ENCODE results near the gene DCPS.
"Not testable (repeated sequence)": the region's sequence is repeated elsewhere in the genome, so short reads cannot be mapped to it uniquely, and the experiment has no call there.

The DCPS gene

DNA sequence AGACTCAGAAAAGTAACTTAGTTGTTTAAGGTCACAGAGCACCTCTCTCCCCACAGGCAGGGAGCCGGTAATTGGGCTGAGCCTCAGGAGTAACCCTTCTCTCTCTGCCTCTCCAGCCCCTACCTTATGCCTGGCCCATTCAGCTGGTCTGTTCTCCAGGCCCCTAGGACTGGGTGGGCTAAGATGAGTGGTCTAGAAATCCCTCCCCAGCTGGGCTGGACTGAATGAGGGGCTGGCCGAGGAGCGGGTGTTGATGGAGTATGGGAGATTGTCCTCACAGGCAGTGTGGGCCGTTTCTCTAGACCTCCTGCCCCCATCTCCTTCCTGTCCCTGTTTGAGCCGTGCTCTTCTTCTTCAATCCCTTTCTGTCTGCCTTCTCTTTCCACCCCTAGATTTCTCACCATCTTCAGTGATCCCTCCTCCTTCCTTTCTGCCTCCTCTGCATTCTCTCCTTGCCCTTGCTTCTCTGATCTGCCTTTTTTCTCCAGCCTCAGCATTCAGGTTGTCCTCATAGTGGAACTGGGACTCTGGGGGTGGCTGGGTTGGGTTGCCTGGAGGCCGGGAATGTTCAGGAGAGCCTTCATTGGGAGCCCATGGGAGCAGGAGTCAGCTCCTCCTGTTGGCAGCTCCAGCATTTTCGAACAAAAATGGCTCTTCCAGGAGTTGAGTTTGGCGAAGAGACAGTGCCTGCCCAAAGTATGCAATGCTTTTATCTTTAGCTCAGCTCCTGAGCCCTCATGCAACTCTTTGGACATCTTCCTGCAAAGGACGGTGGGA is 59.2 kb downstream of the DCPS start:
- DNase-seq (ENCODE audit: low read depth): no peak

GRCh38 chr11:126363706-126364248 is 59.9 kb downstream of the DCPS start:
- no peak for DNase-seq (ENCODE audit: low read depth)

- DNase-seq (ENCODE audit: low read depth): not testable (repeated sequence)
These were observed 60.9 kb downstream of the DCPS start for GRCh38 chr11:126364735-126365134.

DNA sequence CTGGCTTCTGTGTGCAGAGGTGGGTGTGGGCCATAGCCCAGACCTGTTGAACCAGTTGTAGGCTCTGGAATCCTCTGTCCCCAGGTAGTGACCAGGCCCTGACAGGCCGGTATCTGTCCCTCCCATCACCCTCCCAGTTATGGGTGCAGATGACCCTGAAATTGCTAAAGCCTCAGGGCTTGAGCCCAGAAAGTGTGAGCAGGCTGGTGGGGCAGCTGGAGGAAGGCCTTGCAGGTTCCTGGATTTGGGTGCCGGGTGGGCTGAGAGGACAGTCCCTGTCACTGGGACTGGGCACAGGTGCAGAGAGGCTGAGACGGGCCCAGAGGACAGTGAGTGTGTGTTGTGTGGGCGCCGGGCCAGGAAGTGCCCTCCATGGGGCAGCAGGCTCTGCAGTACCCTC is 61.6 kb downstream of the DCPS start:
- DNase-seq (ENCODE audit: low read depth): not testable (repeated sequence)

DNA sequence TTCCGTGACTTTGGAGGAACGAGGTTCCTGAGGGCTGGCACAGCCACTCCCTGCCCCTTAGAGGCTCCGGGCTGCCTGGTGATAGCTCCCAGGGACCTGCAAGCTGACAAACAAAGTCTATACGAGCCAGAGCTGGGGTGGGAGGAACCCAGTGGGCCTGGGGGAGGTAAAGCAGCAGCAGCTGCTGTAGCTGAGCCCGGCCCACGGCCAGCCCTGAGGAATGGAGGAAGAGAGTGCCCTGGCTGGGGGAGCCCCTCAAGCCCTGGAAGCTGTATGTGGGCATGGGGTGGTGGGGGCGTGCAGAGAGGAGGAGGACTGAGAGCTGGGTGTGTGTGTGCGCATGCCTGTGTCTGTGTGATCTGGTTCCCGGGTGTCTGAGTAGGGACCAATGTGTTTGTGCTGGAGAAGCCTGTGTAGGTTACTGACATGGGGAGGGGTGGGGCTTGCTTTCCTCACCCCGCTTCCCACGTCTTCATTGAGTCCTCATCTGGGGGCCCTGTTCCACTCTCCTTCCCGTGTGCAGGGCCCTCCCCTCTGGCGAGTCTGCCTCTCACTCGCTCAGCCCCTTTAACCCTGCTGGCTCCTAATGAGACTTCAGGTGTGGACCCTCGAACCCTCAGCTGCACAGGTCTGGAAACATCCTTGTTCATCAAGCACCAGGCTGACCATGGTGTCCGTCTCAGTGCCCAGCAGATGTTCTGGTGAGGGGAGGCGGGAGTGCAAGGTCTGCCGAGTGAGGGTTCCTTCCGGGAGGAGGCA is 62.4 kb downstream of the DCPS start:
- DNase-seq (ENCODE audit: low read depth): no peak

DNA sequence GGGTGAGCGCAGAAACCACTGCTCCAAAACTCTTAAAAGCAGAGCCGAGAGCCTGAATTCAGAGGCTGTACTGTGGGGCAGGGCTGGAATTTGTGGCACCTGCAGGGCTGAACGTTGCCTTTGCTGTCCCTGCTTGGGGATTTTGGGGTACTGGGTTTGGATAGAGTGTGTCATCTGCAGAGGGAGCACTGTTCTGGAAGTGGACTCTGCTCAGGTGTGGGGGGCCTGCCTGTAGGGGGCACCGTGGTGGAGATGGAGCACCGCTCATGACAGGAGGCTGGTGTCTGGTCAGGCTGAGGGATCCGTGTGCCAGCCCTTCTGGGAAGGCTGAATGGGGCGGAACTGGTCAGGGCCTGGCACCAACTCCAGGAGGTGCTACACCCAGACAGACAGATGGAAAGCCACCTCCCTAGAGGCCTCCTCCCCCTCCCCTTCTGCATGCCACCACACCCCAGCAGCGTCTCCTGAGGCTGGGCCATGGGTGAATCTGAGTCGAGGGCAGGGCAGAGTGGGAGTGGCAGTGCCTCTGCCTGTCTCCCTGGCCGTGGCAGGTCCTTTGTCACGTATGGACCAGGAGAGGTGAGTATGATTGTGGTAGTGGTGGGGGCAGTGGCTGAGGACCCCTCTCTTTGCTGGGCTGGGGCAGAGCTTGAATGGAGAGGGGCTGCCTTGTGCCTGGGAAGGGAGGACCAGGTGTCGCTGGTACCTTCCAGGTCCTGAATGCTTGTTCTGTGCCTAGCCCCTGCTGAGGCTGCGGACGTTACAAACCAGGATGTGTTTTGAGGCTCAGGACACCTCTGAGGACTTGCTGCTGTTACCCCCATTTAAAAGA is 63.2 kb downstream of the DCPS start:
- not testable (repeated sequence) for DNase-seq (ENCODE audit: low read depth)

- not testable (repeated sequence) for DNase-seq (ENCODE audit: low read depth)
These were observed 63.9 kb downstream of the DCPS start for GRCh38 chr11:126367806-126368205.

DNA sequence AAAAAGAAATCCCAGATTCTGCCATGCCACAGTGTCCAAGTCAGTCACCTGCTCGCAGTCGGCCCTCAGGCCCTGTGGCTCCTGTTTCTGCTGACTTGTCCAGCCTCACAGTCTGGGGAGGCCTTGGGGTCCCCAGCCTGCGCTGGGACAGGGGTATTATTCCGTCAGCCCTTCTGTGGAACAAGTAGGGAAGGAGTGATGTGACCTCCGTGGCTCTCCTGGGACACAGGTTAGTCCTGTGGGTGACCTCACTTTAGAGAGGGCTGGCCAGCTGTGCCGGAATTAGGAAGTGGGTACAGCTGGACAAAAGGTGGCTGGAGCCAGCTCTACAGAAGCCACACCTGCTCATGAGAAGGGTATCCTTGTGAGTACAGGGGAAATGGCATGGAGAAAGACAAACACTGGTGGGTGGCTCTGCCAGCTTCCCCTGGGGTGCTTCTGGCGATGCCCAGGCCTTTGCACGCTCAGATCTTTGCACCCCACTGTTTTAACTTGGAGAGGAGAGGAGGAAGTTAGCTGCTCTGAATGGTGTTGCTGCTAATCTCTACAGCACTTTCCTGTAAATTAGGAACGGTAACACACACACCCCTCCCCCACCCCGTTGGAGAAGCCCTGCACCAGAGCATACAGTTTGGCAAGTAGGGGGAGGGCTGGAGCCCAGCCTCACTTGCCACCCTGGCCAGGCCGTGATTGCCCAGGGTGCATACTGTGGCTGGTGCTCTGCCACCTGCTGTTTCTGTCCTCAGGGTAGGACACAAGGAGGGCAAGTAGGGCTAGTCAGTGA is 64.7 kb downstream of the DCPS start:
- DNase-seq (ENCODE audit: low read depth): not testable (repeated sequence)

DNA sequence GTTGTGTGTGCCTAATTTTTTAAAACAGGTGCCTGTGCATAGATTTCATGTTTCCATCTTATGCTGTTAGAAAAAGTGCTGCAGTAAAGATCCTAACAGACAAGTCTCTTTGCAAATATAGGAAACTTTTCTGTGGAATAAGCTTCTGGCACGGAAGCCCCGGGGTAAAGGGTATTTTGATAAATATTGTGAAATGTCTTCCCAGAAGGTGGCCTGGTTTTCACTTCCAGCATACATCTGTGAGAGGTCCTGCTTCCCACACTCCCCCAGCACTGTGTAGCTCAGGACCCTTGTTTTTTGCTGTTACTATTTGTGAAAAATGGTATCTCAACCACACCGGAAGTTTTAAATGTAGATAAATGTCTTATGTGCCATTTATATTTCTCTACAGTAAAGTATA is 66.2 kb downstream of the DCPS start:
- no peak for DNase-seq (ENCODE audit: low read depth)

- DNase-seq (ENCODE audit: low read depth): no peak
These were observed 67.7 kb downstream of the DCPS start for GRCh38 chr11:126371595-126371994.

- not testable (repeated sequence) for DNase-seq (ENCODE audit: low read depth)
These were observed 69.7 kb downstream of the DCPS start for GRCh38 chr11:126373389-126374066.

- not testable (repeated sequence) for DNase-seq (ENCODE audit: low read depth)
These were observed 70.9 kb downstream of the DCPS start for GRCh38 chr11:126374562-126375300.

GRCh38 chr11:126375726-126376125 is 71.9 kb downstream of the DCPS start:
- DNase-seq (ENCODE audit: low read depth): no peak

DNA sequence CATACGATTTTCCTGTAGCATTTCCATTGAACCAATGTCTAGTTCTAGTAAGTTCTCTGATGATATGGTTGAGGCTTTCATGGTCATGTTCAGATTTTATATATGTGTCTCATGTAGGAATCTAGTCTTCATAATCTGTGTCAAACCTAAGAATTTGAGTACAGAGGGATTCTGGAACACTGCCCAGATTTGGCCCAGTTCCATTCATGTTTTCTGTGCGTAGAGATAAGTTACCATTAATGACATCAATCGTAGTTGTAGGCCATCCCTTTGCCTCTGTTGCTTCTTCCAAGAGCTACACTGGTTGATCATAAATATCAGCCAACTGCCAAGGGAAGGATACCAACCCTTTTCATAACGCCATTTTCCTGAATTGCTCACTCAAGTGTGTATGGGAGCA is 74.9 kb downstream of the DCPS start:
- no peak for DNase-seq (ENCODE audit: low read depth)

GRCh38 chr11:126380909-126381308 is 77.0 kb downstream of the DCPS start:
- no peak for DNase-seq (ENCODE audit: low read depth)

DNA sequence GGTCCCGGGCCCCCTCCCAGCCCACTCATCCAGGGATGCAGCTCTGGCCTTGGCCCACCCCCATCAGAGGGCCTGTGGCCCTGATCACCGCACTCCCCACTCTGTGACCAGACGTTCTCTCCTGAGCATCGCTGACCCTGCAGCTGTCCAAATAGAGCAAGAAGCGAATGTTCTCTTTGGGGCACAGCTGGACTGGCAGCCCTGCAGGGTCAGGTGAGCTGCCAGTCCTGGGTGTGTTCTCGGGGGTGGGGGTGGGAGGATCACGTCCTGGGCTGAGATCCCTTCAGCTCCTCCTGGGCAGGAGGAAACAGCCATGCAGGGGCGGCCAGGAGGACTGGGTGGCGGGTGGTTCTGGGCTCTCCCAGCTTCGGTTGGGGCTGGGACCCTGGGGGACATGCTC is 78.1 kb downstream of the DCPS start:
- not testable (repeated sequence) for DNase-seq (ENCODE audit: low read depth)

- not testable (repeated sequence) for DNase-seq (ENCODE audit: low read depth)
These were observed 78.8 kb downstream of the DCPS start for GRCh38 chr11:126382641-126383040.

GRCh38 chr11:126383339-126384335 is 79.8 kb downstream of the DCPS start:
- DNase-seq (ENCODE audit: low read depth): no peak
